PFSK-1 (cell line): ENCODE measurements around the gene ZEB1.

Source experiments
- FOXP2 ChIP-seq: optimal IDR thresholded peaks from 2 replicates; pipeline ENCODE3; 2011; ENCODE audit warnings: borderline replicate concordance, control low read depth, inconsistent platforms; ENCODE audit not compliant: insufficient read depth; ENCODE audit errors: extremely low read length, extremely low read depth
- POLR2AphosphoS5 ChIP-seq: IDR thresholded peaks from 2 replicates; pipeline ENCODE4 v1.6.1; 2012; ENCODE audit warnings: low read depth, mild to moderate bottlenecking, control low read depth, low read length, moderate library complexity
- REST ChIP-seq, 2 experiments: IDR thresholded peaks; 2 replicates each; pipeline versions ENCODE4 v1.6.1 to v1.8.0; 2011 to 2012; ENCODE audit warnings: low read depth in 2 of 2, low read length in 2 of 2, control low read depth in 1 of 2, inconsistent platforms in 1 of 2, mild to moderate bottlenecking in 1 of 2, moderate library complexity in 1 of 2; ENCODE audit not compliant: insufficient read depth in 1 of 2
- SIN3A ChIP-seq: IDR thresholded peaks from 2 replicates; pipeline ENCODE4 v1.6.1; 2012; ENCODE audit warnings: mild to moderate bottlenecking, low read length, moderate library complexity, borderline replicate concordance; ENCODE audit not compliant: insufficient read depth
- TAF1 ChIP-seq: IDR thresholded peaks from 2 replicates; pipeline ENCODE4 v1.6.1; 2012; ENCODE audit warnings: low read length, control low read depth, borderline replicate concordance; ENCODE audit not compliant: insufficient read depth

The ZEB1 gene

GRCh38 chr10:31509989-31510388 lies 191.0 kb downstream of the ZEB1 start:
- TF ChIP-seq FOXP2 (no peak), TAF1 (no peak), REST (IDR thresholded peaks at IDR 0.05; ENCODE audit: insufficient read depth in 1 of 2, low read depth in 2 of 2, low read length in 2 of 2) (no peak), POLR2AphosphoS5 (no peak), SIN3A (no peak)

GRCh38 chr10:31515116-31515515 lies 196.1 kb downstream of the ZEB1 start:
- no peak for TF ChIP-seq TAF1

GRCh38 chr10:31515819-31516402 lies 196.9 kb downstream of the ZEB1 start:
- TF ChIP-seq POLR2AphosphoS5 (no peak), FOXP2 (no peak), SIN3A (no peak), REST (IDR thresholded peaks at IDR 0.05; ENCODE audit: insufficient read depth in 1 of 2, low read depth in 2 of 2, low read length in 2 of 2) (no peak), TAF1 (no peak)

GRCh38 chr10:31520986-31521831 lies 202.2 kb downstream of the ZEB1 start:
- TF ChIP-seq SIN3A (no peak), REST (IDR thresholded peaks at IDR 0.05; ENCODE audit: insufficient read depth in 1 of 2, low read depth in 2 of 2, low read length in 2 of 2) (no peak), FOXP2 (no peak), TAF1 (no peak), POLR2AphosphoS5 (no peak)

- TF ChIP-seq SIN3A = no peak
- TF ChIP-seq FOXP2 = no peak
- TF ChIP-seq TAF1 = no peak
- no peak for TF ChIP-seq POLR2AphosphoS5
- no peak for TF ChIP-seq REST (IDR thresholded peaks at IDR 0.05; ENCODE audit: insufficient read depth in 1 of 2, low read depth in 2 of 2, low read length in 2 of 2)
Observed at GRCh38 chr10:31522820-31523219, 203.8 kb downstream of the ZEB1 start.
